SK-N-SH treated with all-trans-retinoic acid at 6 μM for 48 hours (cell line): ENCODE measurements around the gene ACOX3.

ENCODE experiments used
- ATAC-seq: fragments of 200-7000 bp; cut with Tn5 transposase; 3 replicates; pipeline ENCODE4 v1.9.1; 2020; ENCODE audit warnings: mild to moderate bottlenecking, moderate library complexity
- ARNTL ChIP-seq: fragments of 450-650 bp; formaldehyde crosslinking; IDR thresholded peaks from 2 replicates; pipeline ENCODE4 v1.5.0; 2020; ENCODE audit warnings: low read depth, mild to moderate bottlenecking, moderate library complexity, borderline replicate concordance
- BACH2 ChIP-seq: fragments of 250-450 bp; sonication (Bioruptor Pico); IDR thresholded peaks from 2 replicates; pipeline ENCODE4 v1.9.0; 2021; ENCODE audit warnings: mild to moderate bottlenecking, borderline replicate concordance
- CSDC2 ChIP-seq: fragments of 250-450 bp; sonication (Bioruptor Pico); IDR thresholded peaks from 2 replicates; pipeline ENCODE4 v1.5.0; 2020; ENCODE audit warnings: mild to moderate bottlenecking, moderate library complexity
- ESRRG ChIP-seq: fragments of 250-450 bp; sonication (Bioruptor Pico); IDR thresholded peaks from 2 replicates; pipeline ENCODE4 v1.6.1; 2021; ENCODE audit warnings: mild to moderate bottlenecking
- GLIS3 ChIP-seq: fragments of 250-450 bp; sonication (Bioruptor Pico); IDR thresholded peaks from 2 replicates; pipeline ENCODE4 v1.5.0; 2020; ENCODE audit warnings: mild to moderate bottlenecking, moderate library complexity
- ISL1 ChIP-seq: fragments of 250-450 bp; sonication (Bioruptor Pico); IDR thresholded peaks from 2 replicates; pipeline ENCODE4 v2.1.2; 2022; ENCODE audit warnings: mild to moderate bottlenecking, moderate library complexity
- OSR1 ChIP-seq: fragments of 250-450 bp; sonication (Bioruptor Pico); IDR thresholded peaks from 2 replicates; pipeline ENCODE4 v1.8.0; 2022; ENCODE audit warnings: moderate library complexity, mild to moderate bottlenecking, inconsistent platforms
- PPARA ChIP-seq: fragments of 250-450 bp; sonication (Bioruptor Pico); IDR thresholded peaks from 2 replicates; pipeline ENCODE4 v1.5.0; 2020; ENCODE audit warnings: mild to moderate bottlenecking, borderline replicate concordance
- RARB ChIP-seq: fragments of 250-450 bp; sonication (Bioruptor Pico); IDR thresholded peaks from 2 replicates; pipeline ENCODE4 v1.8.0; 2021; ENCODE audit warnings: mild to moderate bottlenecking, moderate library complexity
- SNAI2 ChIP-seq: fragments of 250-450 bp; sonication (Bioruptor Pico); IDR thresholded peaks from 2 replicates; pipeline ENCODE4 v1.5.0; 2020; ENCODE audit warnings: mild to moderate bottlenecking, moderate library complexity
- TCF4 ChIP-seq: fragments of 250-450 bp; sonication (Bioruptor Pico); IDR thresholded peaks from 2 replicates; pipeline ENCODE4 v1.8.0; 2021; ENCODE audit warnings: mild to moderate bottlenecking, moderate library complexity, borderline replicate concordance
- TOX ChIP-seq: fragments of 250-450 bp; sonication (Bioruptor Pico); IDR thresholded peaks from 2 replicates; pipeline ENCODE4 v1.8.0; 2021; ENCODE audit warnings: mild to moderate bottlenecking, moderate library complexity, borderline replicate concordance
- ZC3H10 ChIP-seq: fragments of 250-450 bp; sonication (Bioruptor Pico); IDR thresholded peaks from 2 replicates; pipeline ENCODE4 v1.5.1; 2021; ENCODE audit warnings: mild to moderate bottlenecking, moderate library complexity
- ZFP3 ChIP-seq: fragments of 250-450 bp; sonication (Bioruptor Pico); IDR thresholded peaks from 2 replicates; pipeline ENCODE4 v1.5.0; 2020; ENCODE audit warnings: mild to moderate bottlenecking, moderate library complexity
- ZNF565 ChIP-seq: fragments of 450-650 bp; formaldehyde crosslinking; conservative IDR thresholded peaks from 2 replicates; pipeline ENCODE4 v1.5.0; 2020; ENCODE audit warnings: low read depth, mild to moderate bottlenecking, moderate library complexity
- ZNF8 ChIP-seq: fragments of 450-650 bp; formaldehyde crosslinking; IDR thresholded peaks from 2 replicates; pipeline ENCODE4 v1.5.0; 2020; ENCODE audit warnings: mild to moderate bottlenecking, moderate library complexity
- TF ChIP-seq, protein P1 (sequence below): fragments of 250-450 bp; sonication (Bioruptor Pico); IDR thresholded peaks from 2 replicates; pipeline ENCODE4 v1.8.0; 2020; ENCODE audit warnings: mild to moderate bottlenecking, moderate library complexity, borderline replicate concordance
- TF ChIP-seq, protein P2 (sequence below): fragments of 250-450 bp; sonication (Bioruptor Pico); IDR thresholded peaks from 2 replicates; pipeline ENCODE4 v1.8.0; 2021; ENCODE audit warnings: low read depth, mild to moderate bottlenecking, moderate library complexity, borderline replicate concordance
- TF ChIP-seq, protein P3 (sequence below): fragments of 250-450 bp; sonication (Bioruptor Pico); IDR thresholded peaks from 2 replicates; pipeline ENCODE4 v1.5.0; 2020; ENCODE audit warnings: mild to moderate bottlenecking, moderate library complexity
- TF ChIP-seq, protein P4 (sequence below): fragments of 250-450 bp; sonication (Bioruptor Pico); IDR thresholded peaks from 2 replicates; pipeline ENCODE4 v1.5.1; 2020; ENCODE audit warnings: low read depth, mild to moderate bottlenecking, moderate library complexity

The ACOX3 gene

GRCh38 chr4:8345946-8346814 lies 94.3 kb downstream of the ACOX3 start:
- ATAC-seq: no peak
- TF ChIP-seq, protein P1, sequence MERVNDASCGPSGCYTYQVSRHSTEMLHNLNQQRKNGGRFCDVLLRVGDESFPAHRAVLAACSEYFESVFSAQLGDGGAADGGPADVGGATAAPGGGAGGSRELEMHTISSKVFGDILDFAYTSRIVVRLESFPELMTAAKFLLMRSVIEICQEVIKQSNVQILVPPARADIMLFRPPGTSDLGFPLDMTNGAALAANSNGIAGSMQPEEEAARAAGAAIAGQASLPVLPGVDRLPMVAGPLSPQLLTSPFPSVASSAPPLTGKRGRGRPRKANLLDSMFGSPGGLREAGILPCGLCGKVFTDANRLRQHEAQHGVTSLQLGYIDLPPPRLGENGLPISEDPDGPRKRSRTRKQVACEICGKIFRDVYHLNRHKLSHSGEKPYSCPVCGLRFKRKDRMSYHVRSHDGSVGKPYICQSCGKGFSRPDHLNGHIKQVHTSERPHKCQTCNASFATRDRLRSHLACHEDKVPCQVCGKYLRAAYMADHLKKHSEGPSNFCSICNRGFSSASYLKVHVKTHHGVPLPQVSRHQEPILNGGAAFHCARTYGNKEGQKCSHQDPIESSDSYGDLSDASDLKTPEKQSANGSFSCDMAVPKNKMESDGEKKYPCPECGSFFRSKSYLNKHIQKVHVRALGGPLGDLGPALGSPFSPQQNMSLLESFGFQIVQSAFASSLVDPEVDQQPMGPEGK: no peak
- TF ChIP-seq ESRRG (CRISPR knock-in tag): no peak
- TF ChIP-seq ZNF8 (CRISPR knock-in tag): no peak
- TF ChIP-seq ISL1 (CRISPR knock-in tag): no peak
- no peak for TF ChIP-seq GLIS3 (CRISPR knock-in tag)
- no peak for TF ChIP-seq TCF4 (CRISPR knock-in tag)
- TF ChIP-seq BACH2: no peak
- TF ChIP-seq ZNF565 (CRISPR knock-in tag): no peak
- no peak for TF ChIP-seq OSR1 (CRISPR knock-in tag)
- TF ChIP-seq, protein P2, sequence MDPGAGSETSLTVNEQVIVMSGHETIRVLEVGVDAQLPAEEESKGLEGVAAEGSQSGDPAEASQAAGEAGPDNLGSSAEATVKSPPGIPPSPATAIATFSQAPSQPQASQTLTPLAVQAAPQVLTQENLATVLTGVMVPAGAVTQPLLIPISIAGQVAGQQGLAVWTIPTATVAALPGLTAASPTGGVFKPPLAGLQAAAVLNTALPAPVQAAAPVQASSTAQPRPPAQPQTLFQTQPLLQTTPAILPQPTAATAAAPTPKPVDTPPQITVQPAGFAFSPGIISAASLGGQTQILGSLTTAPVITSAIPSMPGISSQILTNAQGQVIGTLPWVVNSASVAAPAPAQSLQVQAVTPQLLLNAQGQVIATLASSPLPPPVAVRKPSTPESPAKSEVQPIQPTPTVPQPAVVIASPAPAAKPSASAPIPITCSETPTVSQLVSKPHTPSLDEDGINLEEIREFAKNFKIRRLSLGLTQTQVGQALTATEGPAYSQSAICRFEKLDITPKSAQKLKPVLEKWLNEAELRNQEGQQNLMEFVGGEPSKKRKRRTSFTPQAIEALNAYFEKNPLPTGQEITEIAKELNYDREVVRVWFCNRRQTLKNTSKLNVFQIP (CRISPR knock-in tag): no peak
- TF ChIP-seq TOX (CRISPR knock-in tag): no peak
- no peak for TF ChIP-seq RARB
- TF ChIP-seq ZFP3 (CRISPR knock-in tag): no peak
- no peak for TF ChIP-seq SNAI2 (CRISPR knock-in tag)
- TF ChIP-seq, protein P3, sequence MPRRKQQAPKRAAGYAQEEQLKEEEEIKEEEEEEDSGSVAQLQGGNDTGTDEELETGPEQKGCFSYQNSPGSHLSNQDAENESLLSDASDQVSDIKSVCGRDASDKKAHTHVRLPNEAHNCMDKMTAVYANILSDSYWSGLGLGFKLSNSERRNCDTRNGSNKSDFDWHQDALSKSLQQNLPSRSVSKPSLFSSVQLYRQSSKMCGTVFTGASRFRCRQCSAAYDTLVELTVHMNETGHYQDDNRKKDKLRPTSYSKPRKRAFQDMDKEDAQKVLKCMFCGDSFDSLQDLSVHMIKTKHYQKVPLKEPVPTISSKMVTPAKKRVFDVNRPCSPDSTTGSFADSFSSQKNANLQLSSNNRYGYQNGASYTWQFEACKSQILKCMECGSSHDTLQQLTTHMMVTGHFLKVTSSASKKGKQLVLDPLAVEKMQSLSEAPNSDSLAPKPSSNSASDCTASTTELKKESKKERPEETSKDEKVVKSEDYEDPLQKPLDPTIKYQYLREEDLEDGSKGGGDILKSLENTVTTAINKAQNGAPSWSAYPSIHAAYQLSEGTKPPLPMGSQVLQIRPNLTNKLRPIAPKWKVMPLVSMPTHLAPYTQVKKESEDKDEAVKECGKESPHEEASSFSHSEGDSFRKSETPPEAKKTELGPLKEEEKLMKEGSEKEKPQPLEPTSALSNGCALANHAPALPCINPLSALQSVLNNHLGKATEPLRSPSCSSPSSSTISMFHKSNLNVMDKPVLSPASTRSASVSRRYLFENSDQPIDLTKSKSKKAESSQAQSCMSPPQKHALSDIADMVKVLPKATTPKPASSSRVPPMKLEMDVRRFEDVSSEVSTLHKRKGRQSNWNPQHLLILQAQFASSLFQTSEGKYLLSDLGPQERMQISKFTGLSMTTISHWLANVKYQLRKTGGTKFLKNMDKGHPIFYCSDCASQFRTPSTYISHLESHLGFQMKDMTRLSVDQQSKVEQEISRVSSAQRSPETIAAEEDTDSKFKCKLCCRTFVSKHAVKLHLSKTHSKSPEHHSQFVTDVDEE: no peak
- no peak for TF ChIP-seq CSDC2 (CRISPR knock-in tag)
- TF ChIP-seq, protein P4, sequence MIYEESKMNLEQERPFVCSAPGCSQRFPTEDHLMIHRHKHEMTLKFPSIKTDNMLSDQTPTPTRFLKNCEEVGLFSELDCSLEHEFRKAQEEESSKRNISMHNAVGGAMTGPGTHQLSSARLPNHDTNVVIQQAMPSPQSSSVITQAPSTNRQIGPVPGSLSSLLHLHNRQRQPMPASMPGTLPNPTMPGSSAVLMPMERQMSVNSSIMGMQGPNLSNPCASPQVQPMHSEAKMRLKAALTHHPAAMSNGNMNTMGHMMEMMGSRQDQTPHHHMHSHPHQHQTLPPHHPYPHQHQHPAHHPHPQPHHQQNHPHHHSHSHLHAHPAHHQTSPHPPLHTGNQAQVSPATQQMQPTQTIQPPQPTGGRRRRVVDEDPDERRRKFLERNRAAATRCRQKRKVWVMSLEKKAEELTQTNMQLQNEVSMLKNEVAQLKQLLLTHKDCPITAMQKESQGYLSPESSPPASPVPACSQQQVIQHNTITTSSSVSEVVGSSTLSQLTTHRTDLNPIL (CRISPR knock-in tag): no peak
- no peak for TF ChIP-seq ARNTL (CRISPR knock-in tag)

DNA sequence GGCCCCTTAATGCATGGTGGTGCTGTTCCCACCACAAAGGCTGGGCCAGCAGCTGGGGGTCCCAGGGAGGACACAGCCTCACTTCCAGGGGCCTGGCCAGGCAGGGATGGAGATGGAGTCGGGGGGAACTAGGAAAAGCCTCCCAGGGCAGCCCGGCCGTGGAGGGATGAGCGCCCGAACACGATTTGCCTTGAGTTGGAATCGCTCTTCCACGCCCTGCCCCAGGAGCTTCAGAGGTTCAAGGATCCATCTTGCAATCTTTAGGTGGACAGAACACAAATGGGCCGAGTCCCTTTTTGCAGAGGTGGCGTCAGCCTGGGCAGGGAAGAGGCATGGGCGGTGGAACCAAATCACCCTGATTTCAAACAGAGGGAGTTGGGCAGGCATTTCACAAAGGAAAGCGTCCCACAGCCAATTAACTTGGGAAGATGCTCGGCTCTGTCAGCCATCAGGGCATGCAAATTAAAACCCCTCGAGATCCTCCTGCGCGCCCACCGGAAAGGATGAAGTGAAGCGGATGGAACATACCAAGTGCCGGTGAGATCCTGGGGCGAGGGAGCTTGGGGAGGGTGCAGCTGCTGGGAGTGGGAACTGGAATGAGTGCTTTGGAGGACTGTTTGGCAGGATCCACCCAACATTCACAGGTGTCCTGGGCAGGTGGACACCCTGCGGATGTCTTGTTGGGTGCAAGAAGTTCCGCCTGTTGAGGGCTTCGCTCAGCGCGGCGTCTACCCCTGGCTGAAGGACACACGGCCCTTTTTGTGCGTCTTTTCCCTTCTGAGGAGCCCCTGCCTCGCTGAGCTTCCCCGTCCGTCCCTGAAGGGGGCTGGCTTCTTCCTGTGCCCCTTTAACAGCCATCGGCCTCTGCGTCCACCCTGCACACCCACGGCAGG lies 95.2 kb downstream of the ACOX3 start:
- ATAC-seq: no peak
- TF ChIP-seq TCF4 (CRISPR knock-in tag): no peak
- TF ChIP-seq, protein P1: no peak
- TF ChIP-seq PPARA (CRISPR knock-in tag): no peak
- no peak for TF ChIP-seq BACH2
- TF ChIP-seq ZC3H10 (CRISPR knock-in tag): no peak
- no peak for TF ChIP-seq ZFP3 (CRISPR knock-in tag)
